GM21619 (cell line): Measurements from ENCODE around the gene TM4SF18.

Source experiments
- ATAC-seq: cut with Tn5 transposase; IDR thresholded peaks from one replicate; pipeline ENCODE4 v1.9.1; 2021; ENCODE audit not compliant: unreplicated experiment

The TM4SF18 gene

GRCh38 chr3:149288655-149289054, 44.8 kb downstream of the TM4SF18 start:
- no peak for ATAC-seq

- ATAC-seq: no peak
Observed at GRCh38 chr3:149284034-149284433, 49.4 kb downstream of the TM4SF18 start.

- no peak for ATAC-seq
Observed at GRCh38 chr3:149283401-149283800, 50.0 kb downstream of the TM4SF18 start.

- no peak for ATAC-seq
Observed at GRCh38 chr3:149282836-149283235, 50.6 kb downstream of the TM4SF18 start.

GRCh38 chr3:149282322-149282721, 51.1 kb downstream of the TM4SF18 start:
- ATAC-seq: no peak

- ATAC-seq: no peak
Observed at GRCh38 chr3:149280671-149281349, 52.6 kb downstream of the TM4SF18 start.

- ATAC-seq: no peak
Observed at GRCh38 chr3:149278911-149279310, 54.5 kb downstream of the TM4SF18 start.

GRCh38 chr3:149277331-149277813, 56.1 kb downstream of the TM4SF18 start:
- peak; percentile 71 for ATAC-seq

GRCh38 chr3:149276619-149277018, 56.8 kb downstream of the TM4SF18 start:
- no peak for ATAC-seq

GRCh38 chr3:149274220-149274619, 59.2 kb downstream of the TM4SF18 start:
- no peak for ATAC-seq

- ATAC-seq: peak; percentile 78
Observed at GRCh38 chr3:149273096-149273751, 60.2 kb downstream of the TM4SF18 start.

GRCh38 chr3:149271669-149272068, 61.8 kb downstream of the TM4SF18 start:
- ATAC-seq: no peak

GRCh38 chr3:149270180-149270579, 63.3 kb downstream of the TM4SF18 start:
- ATAC-seq: no peak

GRCh38 chr3:149269687-149270086, 63.7 kb downstream of the TM4SF18 start:
- no peak for ATAC-seq
